H9 (cell line): Measurements from ENCODE around the gene LRRFIP1. TPM values are rescaled to one million over a fixed set of nuclear protein-coding genes. Genes with fewer than 3 reads are reported as not detected.

Source experiments
- DNase-seq: peaks from one replicate; pipeline ENCODE4 v3.0.0-alpha.2; 2017
- H2AFZ ChIP-seq: one replicate; pipeline ENCODE4 v1.6.1; 2013; ENCODE audit warnings: mild to moderate bottlenecking, low read length, control low read depth, moderate library complexity
- H2AK5ac ChIP-seq: 2 replicates; pipeline ENCODE4 v1.6.1; 2013; ENCODE audit warnings: low read length, control low read depth, mixed read lengths; ENCODE audit not compliant: insufficient read length
- H2BK120ac ChIP-seq: one replicate; pipeline ENCODE4 v1.6.1; 2013; ENCODE audit warnings: low read depth, mild to moderate bottlenecking, low read length, control low read depth, inconsistent platforms; ENCODE audit not compliant: poor library complexity, severe bottlenecking
- H2BK12ac ChIP-seq: 2 replicates; pipeline ENCODE4 v1.6.1; 2013; ENCODE audit warnings: low read length, control low read depth, mixed read lengths, low read depth; ENCODE audit not compliant: insufficient read length
- H2BK15ac ChIP-seq: 2 replicates; pipeline ENCODE4 v1.6.1; 2013; ENCODE audit warnings: low read depth, low read length, control low read depth
- H2BK20ac ChIP-seq: one replicate; pipeline ENCODE4 v1.6.1; 2013; ENCODE audit warnings: low read depth, mild to moderate bottlenecking, low read length, control low read depth, inconsistent platforms; ENCODE audit not compliant: poor library complexity, severe bottlenecking
- H2BK5ac ChIP-seq: 2 replicates; pipeline ENCODE4 v1.6.1; 2013; ENCODE audit warnings: low read length, control low read depth, mixed read lengths; ENCODE audit not compliant: insufficient read length
- H3K14ac ChIP-seq: 2 replicates; pipeline ENCODE4 v1.6.1; 2013; ENCODE audit warnings: low read length, control low read depth; ENCODE audit not compliant: insufficient read depth
- H3K18ac ChIP-seq: 2 replicates; pipeline ENCODE4 v1.6.1; 2013; ENCODE audit warnings: low read depth, mild to moderate bottlenecking, mixed read lengths, low read length, control low read depth; ENCODE audit not compliant: insufficient read length
- H3K23ac ChIP-seq: 2 replicates; pipeline ENCODE4 v1.6.1; 2013; ENCODE audit warnings: low read length, control low read depth, mixed read lengths, low read depth; ENCODE audit not compliant: insufficient read length
- H3K23me2 ChIP-seq: 2 replicates; pipeline ENCODE4 v1.6.1; 2013; ENCODE audit warnings: low read depth, mild to moderate bottlenecking, mixed read lengths, low read length, control low read depth; ENCODE audit not compliant: insufficient read length, poor library complexity, severe bottlenecking
- H3K27ac ChIP-seq: 2 replicates; pipeline ENCODE4 v1.5.1; 2013; ENCODE audit warnings: low read length, control low read depth, mixed read lengths, low read depth; ENCODE audit not compliant: insufficient read length
- H3K27me3 ChIP-seq: 2 replicates; pipeline ENCODE4 v1.6.1; 2013; ENCODE audit warnings: low read length, control low read depth, inconsistent platforms; ENCODE audit not compliant: insufficient read depth
- H3K4ac ChIP-seq: 2 replicates; pipeline ENCODE4 v1.6.1; 2013; ENCODE audit warnings: low read depth, mild to moderate bottlenecking, control low read depth, inconsistent platforms, low read length, moderate library complexity
- H3K4me1 ChIP-seq: 2 replicates; pipeline ENCODE4 v1.6.1; 2013; ENCODE audit warnings: low read length, control low read depth, inconsistent platforms; ENCODE audit not compliant: insufficient read depth
- H3K4me2 ChIP-seq: 2 replicates; pipeline ENCODE4 v1.6.1; 2013; ENCODE audit warnings: low read length, control low read depth, mixed read lengths; ENCODE audit not compliant: insufficient read length, insufficient read depth
- H3K56ac ChIP-seq: 2 replicates; pipeline ENCODE4 v1.6.1; 2013; ENCODE audit warnings: low read depth, mild to moderate bottlenecking, mixed read lengths, low read length, control low read depth; ENCODE audit not compliant: insufficient read length
- H3K79me1 ChIP-seq: 2 replicates; pipeline ENCODE4 v1.6.1; 2013; ENCODE audit warnings: low read depth, mild to moderate bottlenecking, moderate library complexity, low read length, control low read depth, inconsistent platforms; ENCODE audit not compliant: insufficient read depth, poor library complexity, severe bottlenecking
- H3K79me2 ChIP-seq: 2 replicates; pipeline ENCODE4 v1.6.1; 2013; ENCODE audit warnings: low read length, control low read depth, inconsistent platforms; ENCODE audit not compliant: insufficient read depth
- H3K9ac ChIP-seq: 2 replicates; pipeline ENCODE4 v1.6.1; 2013; ENCODE audit warnings: low read length, control low read depth, mixed read lengths; ENCODE audit not compliant: insufficient read length; ENCODE audit errors: extremely low read depth
- H3K9me3 ChIP-seq: one replicate; pipeline ENCODE4 v1.6.1; 2013; ENCODE audit warnings: low read depth, low read length, inconsistent platforms; ENCODE audit not compliant: control insufficient read depth
- H3T11ph ChIP-seq: one replicate; pipeline ENCODE4 v1.6.1; 2013; ENCODE audit warnings: mild to moderate bottlenecking, low read length, control low read depth, inconsistent platforms
- H4K20me1 ChIP-seq: one replicate; pipeline ENCODE4 v1.6.1; 2013; ENCODE audit not compliant: control insufficient read depth, insufficient read length, insufficient read depth
- H4K5ac ChIP-seq: 2 replicates; pipeline ENCODE4 v1.6.1; 2013; ENCODE audit warnings: low read depth, mild to moderate bottlenecking, mixed read lengths, low read length, control low read depth; ENCODE audit not compliant: insufficient read length
- H4K8ac ChIP-seq: replicated peaks from 2 replicates; pipeline ENCODE4 v1.6.1; 2013; ENCODE audit warnings: low read length, control low read depth, mixed read lengths, low read depth; ENCODE audit not compliant: insufficient read length
- H4K91ac ChIP-seq: 2 replicates; pipeline ENCODE4 v1.6.1; 2013; ENCODE audit warnings: low read depth, mild to moderate bottlenecking, moderate library complexity, mixed read lengths, low read length, control low read depth; ENCODE audit not compliant: insufficient read length
- H3K27ac Mint-ChIP-seq, 3 experiments: 2 replicates in 2 of 3; 3 replicates in 1 of 3; pipeline ENCODE4 v1.8.0; 2020 to 2021; ENCODE audit warnings: mixed read lengths in 3 of 3, mild to moderate bottlenecking in 1 of 3, moderate library complexity in 1 of 3
- H3K27me3 Mint-ChIP-seq: 2 replicates; pipeline ENCODE4 v1.8.0; 2021; ENCODE audit warnings: low read depth, mild to moderate bottlenecking, moderate library complexity, mixed read lengths
- H3K36me3 Mint-ChIP-seq, 3 experiments: 2 replicates in 2 of 3; 3 replicates in 1 of 3; pipeline ENCODE4 v1.8.0; 2020 to 2021; ENCODE audit warnings: low read depth in 3 of 3, mixed read lengths in 3 of 3; ENCODE audit not compliant: insufficient read depth in 1 of 3
- H3K4me1 Mint-ChIP-seq, 2 experiments: 2 replicates each; pipeline ENCODE4 v1.8.0; 2020; ENCODE audit warnings: mixed read lengths in 2 of 2
- H3K4me3 Mint-ChIP-seq, 2 experiments: 2 replicates in 1 of 2; 3 replicates in 1 of 2; pipeline ENCODE4 v1.8.0; 2020 to 2021; ENCODE audit warnings: mild to moderate bottlenecking in 2 of 2, mixed read lengths in 2 of 2, moderate library complexity in 1 of 2
- H3K9me3 Mint-ChIP-seq, 2 experiments: 2 replicates in 1 of 2; 3 replicates in 1 of 2; pipeline ENCODE4 v1.8.0; 2020; ENCODE audit warnings: mild to moderate bottlenecking in 2 of 2, mixed read lengths in 2 of 2, moderate library complexity in 1 of 2
- WGBS: extraction: QIAGEN DNeasy Blood & Tissue Kit; methylation state at CpG from one replicate; pipeline ENCODE4 v1.1.7; 2013; ENCODE audit warnings: missing lambda C conversion rate, low lambda C conversion rate, mixed read lengths; ENCODE audit not compliant: insufficient read length; ENCODE audit errors: extremely low coverage; 5-methylcytosine and 5-hydroxymethylcytosine counted together
- total RNA-seq: library from RNA; stranded (reverse); gene quantifications from 2 replicates; pipeline ENCODE4 v1.2.1, GENCODE V29; 2021
- TF ChIP-seq, protein P1 (sequence below): fragments of 200-600 bp; sonication (generic); conservative IDR thresholded peaks from 3 replicates; pipeline ENCODE4 v1.8.0; 2021; ENCODE audit warnings: antibody characterized with exemption, mild to moderate bottlenecking

Gene LRRFIP1
- total RNA-seq, 1 experiment from 2014 or later, result 38.5 TPM

DNA sequence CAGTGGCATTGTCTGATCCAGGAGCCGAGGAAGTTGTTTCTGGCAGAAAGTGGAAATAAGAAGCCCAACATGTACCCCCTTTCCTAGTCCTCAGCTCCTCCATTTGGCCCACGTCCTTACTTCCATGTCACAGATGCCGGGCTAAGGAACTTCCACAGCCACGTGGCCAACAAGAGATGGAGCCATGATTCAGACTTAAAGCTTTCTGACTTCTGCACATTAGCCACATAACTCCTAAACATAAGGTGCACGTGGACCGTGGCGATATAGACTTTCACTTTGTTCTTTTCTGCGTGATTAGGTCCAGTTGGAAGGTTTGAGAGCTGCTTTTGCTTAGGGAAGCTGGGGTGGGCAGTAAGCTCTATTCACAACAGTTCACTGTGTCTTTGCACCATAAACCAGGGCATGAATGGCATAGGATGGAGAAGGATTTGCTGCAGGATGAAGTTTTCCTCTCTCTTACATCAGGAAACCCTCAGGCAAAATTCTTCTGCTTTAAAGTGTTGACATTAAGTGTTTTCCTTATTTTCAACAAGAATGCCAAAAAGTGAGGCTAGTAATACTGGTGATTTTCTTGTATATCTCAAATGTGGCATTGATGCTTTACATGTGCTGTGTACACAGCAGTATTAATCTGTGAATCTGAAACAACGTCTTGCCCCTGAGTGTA lies 109.9 kb downstream of the LRRFIP1 start:
- H3K27ac ChIP-seq, result no peak overlapping the region
- H3K9me3 Mint-ChIP-seq, result no peaks in the 10 kb centered on the region
- DNase-seq, result no peak
- H3K9me3 ChIP-seq, result no peaks in the 10 kb centered on the region
- no peak overlapping the region for H3K9ac ChIP-seq
- H3K4me1 ChIP-seq, result peaks cover 17% of the 10 kb centered on the region; the same call in 1 of the 2 replicates
- no peak overlapping the region for H3K4me3 Mint-ChIP-seq
- H3K4me2 ChIP-seq, result no peak overlapping the region
- H2AK5ac ChIP-seq, result no peak overlapping the region
- H3K4ac ChIP-seq, result no peak overlapping the region
- no peak overlapping the region for H3T11ph ChIP-seq
- no CpG with 5 or more reads among the region's 9 CpGs for WGBS
- H2BK120ac ChIP-seq, result no peak overlapping the region
- no peak overlapping the region for H2BK20ac ChIP-seq
- H3K23me2 ChIP-seq, result no peaks in the 10 kb centered on the region
- H4K20me1 ChIP-seq, result no peaks in the 10 kb centered on the region
- no peaks in the 10 kb centered on the region for H3K27me3 Mint-ChIP-seq
- TF ChIP-seq, protein P1, sequence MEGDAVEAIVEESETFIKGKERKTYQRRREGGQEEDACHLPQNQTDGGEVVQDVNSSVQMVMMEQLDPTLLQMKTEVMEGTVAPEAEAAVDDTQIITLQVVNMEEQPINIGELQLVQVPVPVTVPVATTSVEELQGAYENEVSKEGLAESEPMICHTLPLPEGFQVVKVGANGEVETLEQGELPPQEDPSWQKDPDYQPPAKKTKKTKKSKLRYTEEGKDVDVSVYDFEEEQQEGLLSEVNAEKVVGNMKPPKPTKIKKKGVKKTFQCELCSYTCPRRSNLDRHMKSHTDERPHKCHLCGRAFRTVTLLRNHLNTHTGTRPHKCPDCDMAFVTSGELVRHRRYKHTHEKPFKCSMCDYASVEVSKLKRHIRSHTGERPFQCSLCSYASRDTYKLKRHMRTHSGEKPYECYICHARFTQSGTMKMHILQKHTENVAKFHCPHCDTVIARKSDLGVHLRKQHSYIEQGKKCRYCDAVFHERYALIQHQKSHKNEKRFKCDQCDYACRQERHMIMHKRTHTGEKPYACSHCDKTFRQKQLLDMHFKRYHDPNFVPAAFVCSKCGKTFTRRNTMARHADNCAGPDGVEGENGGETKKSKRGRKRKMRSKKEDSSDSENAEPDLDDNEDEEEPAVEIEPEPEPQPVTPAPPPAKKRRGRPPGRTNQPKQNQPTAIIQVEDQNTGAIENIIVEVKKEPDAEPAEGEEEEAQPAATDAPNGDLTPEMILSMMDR, result no peak
- H3K27ac Mint-ChIP-seq, result no peak overlapping the region
- no peaks in the 10 kb centered on the region for H3K79me2 ChIP-seq
- H3K27me3 ChIP-seq, result no peaks in the 10 kb centered on the region
- no peak overlapping the region for H2BK5ac ChIP-seq
- H3K79me1 ChIP-seq, result no peaks in the 10 kb centered on the region
- peaks cover 36% of the 10 kb centered on the region in 2 experiments for H3K4me1 Mint-ChIP-seq
- peaks cover 0 to 6% (median 3%) of the 10 kb centered on the region in 3 experiments; a peak in 2 of 7 replicates for H3K36me3 Mint-ChIP-seq
- no peak overlapping the region for H4K91ac ChIP-seq
- no peak overlapping the region for H4K8ac ChIP-seq
- H3K56ac ChIP-seq, result no peak overlapping the region
- no peak overlapping the region for H3K14ac ChIP-seq
- H2BK12ac ChIP-seq, result no peak overlapping the region
- H2BK15ac ChIP-seq, result no peak overlapping the region
- H2AFZ ChIP-seq, result no peak overlapping the region
- no peak overlapping the region for H3K18ac ChIP-seq
- no peak overlapping the region for H3K23ac ChIP-seq
- no peak overlapping the region for H4K5ac ChIP-seq
